ENCODE results near the gene ARHGAP45.

Gene ARHGAP45

GRCh38 chr19:1117654-1118053 is 50.7 kb downstream of the ARHGAP45 start:
- no peak overlapping the region for H3K9ac ChIP-seq (ENCODE audit: low read length in 5 of 5)
- peaks cover 0 to 18% (median 15%) of the 10 kb centered on the region in 5 donors for H3K4me1 ChIP-seq (ENCODE audit: control insufficient read depth in 5 of 5, insufficient read depth in 5 of 5, low read length in 5 of 5)
- no peak overlapping the region for H3K27ac ChIP-seq (ENCODE audit: low read depth, low read length)
- no peaks in the 10 kb centered on the region for H3K9me3 ChIP-seq (ENCODE audit: control insufficient read depth in 5 of 5, low read length in 5 of 5)
- no peak overlapping the region for H3K4me3 ChIP-seq (ENCODE audit: low read depth in 1 of 5, low read length in 5 of 5)
- H3K36me3 ChIP-seq (ENCODE audit: control insufficient read depth in 5 of 5, insufficient read depth in 5 of 5, low read length in 5 of 5) = peaks cover 0 to 84% (median 74%) of the 10 kb centered on the region in 5 donors
- no peaks in the 10 kb centered on the region for H3K27me3 ChIP-seq (ENCODE audit: control insufficient read depth in 5 of 5, insufficient read depth in 4 of 5, low read length in 5 of 5)

- Histone ChIP-seq H3K4me1 (ENCODE audit: control insufficient read depth in 5 of 5, insufficient read depth in 5 of 5, low read length in 5 of 5) (peaks cover 0 to 4% (median 4%) of the 10 kb centered on the region in 5 donors), H3K4me3 (ENCODE audit: low read depth in 1 of 5, low read length in 5 of 5) (no peak overlapping the region), H3K27ac (ENCODE audit: low read depth, low read length) (no peak overlapping the region), H3K9me3 (ENCODE audit: control insufficient read depth in 5 of 5, low read length in 5 of 5) (no peaks in the 10 kb centered on the region), H3K36me3 (ENCODE audit: control insufficient read depth in 5 of 5, insufficient read depth in 5 of 5, low read length in 5 of 5) (peaks cover 0 to 90% (median 82%) of the 10 kb centered on the region in 5 donors), H3K27me3 (ENCODE audit: control insufficient read depth in 5 of 5, insufficient read depth in 4 of 5, low read length in 5 of 5) (no peaks in the 10 kb centered on the region), H3K9ac (ENCODE audit: low read length in 5 of 5) (no peak overlapping the region)
These were observed 52.0 kb downstream of the ARHGAP45 start for GRCh38 chr19:1118999-1119398.

GRCh38 chr19:1119475-1120217 is 52.7 kb downstream of the ARHGAP45 start:
- no peaks in the 10 kb centered on the region for H3K9me3 ChIP-seq (ENCODE audit: control insufficient read depth in 5 of 5, low read length in 5 of 5)
- no peaks in the 10 kb centered on the region for H3K4me1 ChIP-seq (ENCODE audit: control insufficient read depth in 5 of 5, insufficient read depth in 5 of 5, low read length in 5 of 5)
- no peak overlapping the region for H3K27ac ChIP-seq (ENCODE audit: low read depth, low read length)
- no peaks in the 10 kb centered on the region for H3K27me3 ChIP-seq (ENCODE audit: control insufficient read depth in 5 of 5, insufficient read depth in 4 of 5, low read length in 5 of 5)
- H3K36me3 ChIP-seq (ENCODE audit: control insufficient read depth in 5 of 5, insufficient read depth in 5 of 5, low read length in 5 of 5) = peaks cover 0 to 92% (median 83%) of the 10 kb centered on the region in 5 donors
- no peak overlapping the region for H3K4me3 ChIP-seq (ENCODE audit: low read depth in 1 of 5, low read length in 5 of 5)
- no peak overlapping the region for H3K9ac ChIP-seq (ENCODE audit: low read length in 5 of 5)

- Histone ChIP-seq H3K4me1 (ENCODE audit: control insufficient read depth in 5 of 5, insufficient read depth in 5 of 5, low read length in 5 of 5) (no peaks in the 10 kb centered on the region), H3K27ac (ENCODE audit: low read depth, low read length) (no peak overlapping the region), H3K9me3 (ENCODE audit: control insufficient read depth in 5 of 5, low read length in 5 of 5) (no peaks in the 10 kb centered on the region), H3K9ac (ENCODE audit: low read length in 5 of 5) (no peak overlapping the region), H3K4me3 (ENCODE audit: low read depth in 1 of 5, low read length in 5 of 5) (no peak overlapping the region), H3K36me3 (ENCODE audit: control insufficient read depth in 5 of 5, insufficient read depth in 5 of 5, low read length in 5 of 5) (peaks cover 0 to 97% (median 90%) of the 10 kb centered on the region in 5 donors), H3K27me3 (ENCODE audit: control insufficient read depth in 5 of 5, insufficient read depth in 4 of 5, low read length in 5 of 5) (no peaks in the 10 kb centered on the region)
These were observed 54.4 kb downstream of the ARHGAP45 start for GRCh38 chr19:1121395-1121794.

- no peak overlapping the region for H3K27ac ChIP-seq (ENCODE audit: low read depth, low read length)
- no peaks in the 10 kb centered on the region for H3K27me3 ChIP-seq (ENCODE audit: control insufficient read depth in 5 of 5, insufficient read depth in 4 of 5, low read length in 5 of 5)
- no peaks in the 10 kb centered on the region for H3K9me3 ChIP-seq (ENCODE audit: control insufficient read depth in 5 of 5, low read length in 5 of 5)
- no peak overlapping the region for H3K4me3 ChIP-seq (ENCODE audit: low read depth in 1 of 5, low read length in 5 of 5)
- no peak overlapping the region for H3K9ac ChIP-seq (ENCODE audit: low read length in 5 of 5)
- H3K36me3 ChIP-seq (ENCODE audit: control insufficient read depth in 5 of 5, insufficient read depth in 5 of 5, low read length in 5 of 5) = peaks cover 0 to 97% (median 90%) of the 10 kb centered on the region in 5 donors
- H3K4me1 ChIP-seq (ENCODE audit: control insufficient read depth in 5 of 5, insufficient read depth in 5 of 5, low read length in 5 of 5) = no peaks in the 10 kb centered on the region
These were observed 55.3 kb downstream of the ARHGAP45 start for GRCh38 chr19:1122021-1122971.

GRCh38 chr19:1122972-1123363 is 56.0 kb downstream of the ARHGAP45 start:
- Histone ChIP-seq H3K4me3 (ENCODE audit: low read depth in 1 of 5, low read length in 5 of 5) (no peak overlapping the region), H3K27me3 (ENCODE audit: control insufficient read depth in 5 of 5, insufficient read depth in 4 of 5, low read length in 5 of 5) (no peaks in the 10 kb centered on the region), H3K9ac (ENCODE audit: low read length in 5 of 5) (no peak overlapping the region), H3K36me3 (ENCODE audit: control insufficient read depth in 5 of 5, insufficient read depth in 5 of 5, low read length in 5 of 5) (peaks cover 0 to 97% (median 89%) of the 10 kb centered on the region in 5 donors), H3K9me3 (ENCODE audit: control insufficient read depth in 5 of 5, low read length in 5 of 5) (no peaks in the 10 kb centered on the region), H3K4me1 (ENCODE audit: control insufficient read depth in 5 of 5, insufficient read depth in 5 of 5, low read length in 5 of 5) (no peaks in the 10 kb centered on the region), H3K27ac (ENCODE audit: low read depth, low read length) (no peak overlapping the region)

- no peaks in the 10 kb centered on the region for H3K4me1 ChIP-seq (ENCODE audit: control insufficient read depth in 5 of 5, insufficient read depth in 5 of 5, low read length in 5 of 5)
- peaks cover 0 to 96% (median 88%) of the 10 kb centered on the region in 5 donors for H3K36me3 ChIP-seq (ENCODE audit: control insufficient read depth in 5 of 5, insufficient read depth in 5 of 5, low read length in 5 of 5)
- H3K9me3 ChIP-seq (ENCODE audit: control insufficient read depth in 5 of 5, low read length in 5 of 5) = no peaks in the 10 kb centered on the region
These were observed 56.4 kb downstream of the ARHGAP45 start for GRCh38 chr19:1123381-1123780.

GRCh38 chr19:1123885-1124677 is 57.1 kb downstream of the ARHGAP45 start:
- H3K9me3 ChIP-seq (ENCODE audit: control insufficient read depth in 5 of 5, low read length in 5 of 5) = no peaks in the 10 kb centered on the region
- H3K4me1 ChIP-seq (ENCODE audit: control insufficient read depth in 5 of 5, insufficient read depth in 5 of 5, low read length in 5 of 5) = no peaks in the 10 kb centered on the region
- H3K9ac ChIP-seq (ENCODE audit: low read length in 5 of 5) = no peak overlapping the region
- H3K36me3 ChIP-seq (ENCODE audit: control insufficient read depth in 5 of 5, insufficient read depth in 5 of 5, low read length in 5 of 5) = peaks cover 0 to 91% (median 82%) of the 10 kb centered on the region in 5 donors
- H3K4me3 ChIP-seq (ENCODE audit: low read depth in 1 of 5, low read length in 5 of 5) = no peak overlapping the region
- no peaks in the 10 kb centered on the region for H3K27me3 ChIP-seq (ENCODE audit: control insufficient read depth in 5 of 5, insufficient read depth in 4 of 5, low read length in 5 of 5)
- no peak overlapping the region for H3K27ac ChIP-seq (ENCODE audit: low read depth, low read length)

More at GRCh38 chr19:1123381-1123780, 56.4 kb downstream of the ARHGAP45 start:
- H3K9ac ChIP-seq (ENCODE audit: low read length in 5 of 5) = no peak overlapping the region
- H3K4me3 ChIP-seq (ENCODE audit: low read depth in 1 of 5, low read length in 5 of 5) = no peak overlapping the region
- no peaks in the 10 kb centered on the region for H3K27me3 ChIP-seq (ENCODE audit: control insufficient read depth in 5 of 5, insufficient read depth in 4 of 5, low read length in 5 of 5)
- no peak overlapping the region for H3K27ac ChIP-seq (ENCODE audit: low read depth, low read length)

- no peak overlapping the region for H3K4me3 ChIP-seq (ENCODE audit: low read depth in 1 of 5, low read length in 5 of 5)
- H3K9me3 ChIP-seq (ENCODE audit: control insufficient read depth in 5 of 5, low read length in 5 of 5) = no peaks in the 10 kb centered on the region
- H3K4me1 ChIP-seq (ENCODE audit: control insufficient read depth in 5 of 5, insufficient read depth in 5 of 5, low read length in 5 of 5) = peaks cover 0 to 16% (median 3%) of the 10 kb centered on the region in 5 donors
- peak overlapping the region in 1 of 5 donors; percentile 29 for H3K9ac ChIP-seq (ENCODE audit: low read length in 5 of 5)
- peak overlapping the region; percentile 37 for H3K27ac ChIP-seq (ENCODE audit: low read depth, low read length)
- H3K27me3 ChIP-seq (ENCODE audit: control insufficient read depth in 5 of 5, insufficient read depth in 4 of 5, low read length in 5 of 5) = no peaks in the 10 kb centered on the region
- peaks cover 0 to 75% (median 66%) of the 10 kb centered on the region in 5 donors for H3K36me3 ChIP-seq (ENCODE audit: control insufficient read depth in 5 of 5, insufficient read depth in 5 of 5, low read length in 5 of 5)
These were observed 58.9 kb downstream of the ARHGAP45 start for GRCh38 chr19:1125601-1126467.

Measured in subcutaneous abdominal adipose tissue (tissue), 5 donors.